ENCODE measurements around the gene EVA1C. TPM values are rescaled to one million over a fixed set of nuclear protein-coding genes. Genes with fewer than 3 reads are reported as not detected.
"Not testable (repeated sequence)": the region's sequence is repeated elsewhere in the genome, so short reads cannot be mapped to it uniquely, and the experiment has no call there.

EVA1C gene
- total and polyA plus RNA-seq, 2 experiments from 2014 or later, result 2.2 to 3.4 TPM

DNA sequence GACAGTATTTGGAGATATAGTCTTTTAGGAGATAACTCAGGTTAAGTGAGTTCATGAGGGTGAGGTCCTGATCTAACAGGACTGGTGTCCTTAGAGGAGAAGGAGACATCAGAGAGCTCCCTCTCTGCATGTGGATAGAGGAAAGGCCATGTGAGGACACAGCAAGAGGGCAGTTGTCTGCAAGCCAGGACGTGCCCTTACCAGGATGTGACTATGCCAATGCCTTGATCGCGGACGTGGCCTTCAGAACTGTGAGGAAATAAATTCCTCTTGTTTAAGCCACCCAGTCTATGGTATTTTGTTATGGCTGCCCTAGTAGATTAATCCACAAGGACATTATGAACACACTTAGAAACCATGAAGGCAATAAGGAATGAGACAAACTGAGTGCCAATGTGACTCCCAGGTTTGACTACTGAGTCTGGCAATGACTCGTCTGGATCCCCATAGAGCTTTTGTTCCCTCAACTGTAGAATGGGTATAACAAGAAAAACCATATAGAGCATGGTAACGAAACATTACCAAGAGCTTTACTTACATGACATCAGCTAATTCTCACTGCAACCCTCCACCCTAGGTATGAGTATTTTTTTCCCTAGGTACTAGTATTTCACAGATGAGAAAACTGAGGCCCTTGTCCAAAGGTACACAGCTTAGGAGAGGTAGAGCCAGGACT is 26.2 kb upstream of the EVA1C start:
- TF ChIP-seq, protein P1, sequence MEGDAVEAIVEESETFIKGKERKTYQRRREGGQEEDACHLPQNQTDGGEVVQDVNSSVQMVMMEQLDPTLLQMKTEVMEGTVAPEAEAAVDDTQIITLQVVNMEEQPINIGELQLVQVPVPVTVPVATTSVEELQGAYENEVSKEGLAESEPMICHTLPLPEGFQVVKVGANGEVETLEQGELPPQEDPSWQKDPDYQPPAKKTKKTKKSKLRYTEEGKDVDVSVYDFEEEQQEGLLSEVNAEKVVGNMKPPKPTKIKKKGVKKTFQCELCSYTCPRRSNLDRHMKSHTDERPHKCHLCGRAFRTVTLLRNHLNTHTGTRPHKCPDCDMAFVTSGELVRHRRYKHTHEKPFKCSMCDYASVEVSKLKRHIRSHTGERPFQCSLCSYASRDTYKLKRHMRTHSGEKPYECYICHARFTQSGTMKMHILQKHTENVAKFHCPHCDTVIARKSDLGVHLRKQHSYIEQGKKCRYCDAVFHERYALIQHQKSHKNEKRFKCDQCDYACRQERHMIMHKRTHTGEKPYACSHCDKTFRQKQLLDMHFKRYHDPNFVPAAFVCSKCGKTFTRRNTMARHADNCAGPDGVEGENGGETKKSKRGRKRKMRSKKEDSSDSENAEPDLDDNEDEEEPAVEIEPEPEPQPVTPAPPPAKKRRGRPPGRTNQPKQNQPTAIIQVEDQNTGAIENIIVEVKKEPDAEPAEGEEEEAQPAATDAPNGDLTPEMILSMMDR (IDR thresholded peaks at IDR 0.05; ENCODE audit: poor library complexity), result no peak
- no peak for TF ChIP-seq EZH2phosphoT487 (IDR thresholded peaks at IDR 0.05; ENCODE audit: low read depth, severe bottlenecking, unreplicated experiment)
- no peak for TF ChIP-seq EZH2 (IDR thresholded peaks at IDR 0.05; ENCODE audit: borderline replicate concordance)
- H3K9me3 ChIP-seq (ENCODE audit: low read depth), result no peaks in the 10 kb centered on the region
- H3K9me2 ChIP-seq (replicated peaks; ENCODE audit: insufficient read depth), result no peaks in the 10 kb centered on the region
- H3K27ac ChIP-seq, result no peak overlapping the region
- no peaks in the 10 kb centered on the region for H3K36me3 ChIP-seq (replicated peaks; ENCODE audit: insufficient read depth, low read depth)
- no peak overlapping the region for H2AFZ ChIP-seq
- no peak for DNase-seq (ENCODE audit: low spot score)
- WGBS (ENCODE audit: low lambda C conversion rate, missing lambda C conversion rate), result 93% methylated on average over 6 of the region's 6 CpGs
- peaks cover 6% of the 10 kb centered on the region for H4K20me1 ChIP-seq (ENCODE audit: insufficient read depth, poor library complexity, severe bottlenecking)
- no peaks in the 10 kb centered on the region for H3K4me1 ChIP-seq (ENCODE audit: insufficient read depth)
- no peaks in the 10 kb centered on the region for H3K27me3 ChIP-seq
- H3K4me3 ChIP-seq, result no peak overlapping the region
- peaks cover 43% of the 10 kb centered on the region for H3K79me2 ChIP-seq
- no peak overlapping the region for H3K4me2 ChIP-seq

DNA sequence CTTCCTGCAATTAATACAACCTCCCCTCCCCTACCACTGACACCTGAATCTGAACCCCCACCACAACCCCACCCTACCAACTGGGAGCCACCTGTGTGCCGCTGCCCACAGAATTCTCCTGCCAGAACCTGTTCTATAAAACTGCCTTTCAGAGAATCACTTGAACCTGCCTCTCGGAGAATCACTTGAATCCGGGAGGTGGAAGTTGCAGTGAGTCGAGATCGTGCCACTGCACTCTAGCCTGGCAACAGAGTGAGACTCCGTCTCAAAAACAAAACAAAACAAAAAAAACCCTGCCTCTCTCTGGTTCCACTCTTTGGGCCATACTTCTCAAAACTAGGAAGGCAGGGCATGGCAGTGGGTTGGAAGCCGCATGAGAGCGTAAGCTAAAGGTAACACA is 25.4 kb upstream of the EVA1C start:
- H3K4me2 ChIP-seq, result no peak overlapping the region
- no peaks in the 10 kb centered on the region for H3K27me3 ChIP-seq
- H3K27ac ChIP-seq, result no peak overlapping the region
- no peaks in the 10 kb centered on the region for H3K36me3 ChIP-seq (replicated peaks; ENCODE audit: insufficient read depth, low read depth)
- H3K9me2 ChIP-seq (replicated peaks; ENCODE audit: insufficient read depth), result no peaks in the 10 kb centered on the region
- H2AFZ ChIP-seq, result no peak overlapping the region
- no peak for TF ChIP-seq EZH2phosphoT487 (IDR thresholded peaks at IDR 0.05; ENCODE audit: low read depth, severe bottlenecking, unreplicated experiment)
- H3K79me2 ChIP-seq, result peaks cover 51% of the 10 kb centered on the region
- no peak overlapping the region for H3K4me3 ChIP-seq
- 94% methylated on average over 8 of the region's 8 CpGs for WGBS (ENCODE audit: low lambda C conversion rate, missing lambda C conversion rate)
- H3K4me1 ChIP-seq (ENCODE audit: insufficient read depth), result peaks cover 7% of the 10 kb centered on the region
- peaks cover 6% of the 10 kb centered on the region for H4K20me1 ChIP-seq (ENCODE audit: insufficient read depth, poor library complexity, severe bottlenecking)
- DNase-seq (ENCODE audit: low spot score), result no peak
- no peaks in the 10 kb centered on the region for H3K9me3 ChIP-seq (ENCODE audit: low read depth)

DNA sequence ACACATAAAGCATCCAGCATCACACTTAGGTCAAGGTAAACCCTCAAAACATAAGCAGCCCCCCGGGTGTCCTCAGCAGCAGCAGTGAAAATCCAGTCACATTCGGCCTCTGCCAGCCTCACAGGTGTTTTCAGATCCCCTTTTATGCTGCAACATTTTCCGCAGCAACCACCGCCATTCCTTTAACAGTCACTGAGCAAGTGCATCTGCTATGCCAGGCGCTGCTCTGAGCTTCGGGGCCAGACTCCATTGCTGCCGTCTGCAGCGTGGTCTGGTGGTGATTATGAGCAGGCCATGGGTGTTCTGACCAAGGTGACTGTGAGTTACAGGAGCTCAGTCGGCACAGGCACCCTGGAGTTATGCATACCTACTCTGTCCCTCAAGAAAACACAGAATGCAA is 24.2 kb upstream of the EVA1C start:
- 78% methylated on average over 9 of the region's 9 CpGs for WGBS (ENCODE audit: low lambda C conversion rate, missing lambda C conversion rate)
- TF ChIP-seq EZH2phosphoT487 (IDR thresholded peaks at IDR 0.05; ENCODE audit: low read depth, severe bottlenecking, unreplicated experiment) (no peak), EZH2 (IDR thresholded peaks at IDR 0.05; ENCODE audit: borderline replicate concordance) (no peak)
- TF ChIP-seq, protein P1 (IDR thresholded peaks at IDR 0.05; ENCODE audit: poor library complexity), result no peak
- Histone ChIP-seq H3K4me3 (no peak overlapping the region), H3K4me2 (no peak overlapping the region), H3K36me3 (replicated peaks; ENCODE audit: insufficient read depth, low read depth) (no peaks in the 10 kb centered on the region), H3K27me3 (no peaks in the 10 kb centered on the region), H3K79me2 (peaks cover 55% of the 10 kb centered on the region), H3K4me1 (ENCODE audit: insufficient read depth) (peaks cover 7% of the 10 kb centered on the region), H2AFZ (no peak overlapping the region), H3K9me2 (replicated peaks; ENCODE audit: insufficient read depth) (no peaks in the 10 kb centered on the region), H3K9me3 (ENCODE audit: low read depth) (peaks cover 2% of the 10 kb centered on the region), H4K20me1 (ENCODE audit: insufficient read depth, poor library complexity, severe bottlenecking) (peaks cover 6% of the 10 kb centered on the region), H3K27ac (no peak overlapping the region)
- no peak for DNase-seq (ENCODE audit: low spot score)

DNA sequence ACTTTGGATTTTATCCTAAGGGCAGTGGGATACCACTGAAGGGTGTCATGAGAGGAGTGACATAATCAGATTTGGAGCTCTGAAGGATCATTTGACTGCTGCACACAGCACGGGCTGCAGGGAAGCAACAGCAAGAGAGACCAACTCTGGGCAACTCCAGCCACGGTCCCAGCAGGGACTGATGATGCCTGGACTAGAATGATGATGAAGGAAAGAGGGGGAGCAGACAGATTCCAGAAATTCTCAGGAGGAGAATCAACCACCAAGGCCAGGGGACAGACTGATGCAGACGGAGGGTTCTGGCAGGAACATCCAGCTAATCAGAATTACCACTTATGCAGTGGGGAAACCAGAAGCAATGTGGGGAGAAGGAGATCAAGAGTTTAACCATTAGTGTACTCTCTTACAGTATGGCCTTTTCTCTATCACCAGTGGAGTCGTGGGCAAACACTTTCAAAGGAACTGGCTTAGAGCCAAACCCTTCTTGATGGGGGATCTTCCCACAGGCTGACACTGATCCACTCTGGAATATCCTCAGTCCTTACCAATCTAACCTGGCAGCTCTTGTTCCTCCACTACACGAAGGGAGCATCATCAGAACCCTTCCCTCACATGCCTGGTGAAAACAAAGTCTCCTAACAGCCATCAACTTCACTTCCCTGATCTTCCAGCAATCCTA is 23.0 kb upstream of the EVA1C start:
- Histone ChIP-seq H3K36me3 (replicated peaks; ENCODE audit: insufficient read depth, low read depth) (no peaks in the 10 kb centered on the region), H3K9me3 (ENCODE audit: low read depth) (peaks cover 4% of the 10 kb centered on the region), H4K20me1 (ENCODE audit: insufficient read depth, poor library complexity, severe bottlenecking) (peaks cover 6% of the 10 kb centered on the region), H2AFZ (no peak overlapping the region), H3K4me1 (ENCODE audit: insufficient read depth) (peaks cover 7% of the 10 kb centered on the region), H3K4me2 (no peak overlapping the region), H3K27me3 (no peaks in the 10 kb centered on the region), H3K79me2 (peaks cover 55% of the 10 kb centered on the region), H3K27ac (no peak overlapping the region), H3K4me3 (no peak overlapping the region), H3K9me2 (replicated peaks; ENCODE audit: insufficient read depth) (no peaks in the 10 kb centered on the region)
- DNase-seq (ENCODE audit: low spot score), result no peak
- TF ChIP-seq, protein P1 (IDR thresholded peaks at IDR 0.05; ENCODE audit: poor library complexity), result no peak
- TF ChIP-seq EZH2 (IDR thresholded peaks at IDR 0.05; ENCODE audit: borderline replicate concordance) (no peak), EZH2phosphoT487 (IDR thresholded peaks at IDR 0.05; ENCODE audit: low read depth, severe bottlenecking, unreplicated experiment) (no peak)
- 84% methylated on average over 5 of the region's 5 CpGs for WGBS (ENCODE audit: low lambda C conversion rate, missing lambda C conversion rate)

DNA sequence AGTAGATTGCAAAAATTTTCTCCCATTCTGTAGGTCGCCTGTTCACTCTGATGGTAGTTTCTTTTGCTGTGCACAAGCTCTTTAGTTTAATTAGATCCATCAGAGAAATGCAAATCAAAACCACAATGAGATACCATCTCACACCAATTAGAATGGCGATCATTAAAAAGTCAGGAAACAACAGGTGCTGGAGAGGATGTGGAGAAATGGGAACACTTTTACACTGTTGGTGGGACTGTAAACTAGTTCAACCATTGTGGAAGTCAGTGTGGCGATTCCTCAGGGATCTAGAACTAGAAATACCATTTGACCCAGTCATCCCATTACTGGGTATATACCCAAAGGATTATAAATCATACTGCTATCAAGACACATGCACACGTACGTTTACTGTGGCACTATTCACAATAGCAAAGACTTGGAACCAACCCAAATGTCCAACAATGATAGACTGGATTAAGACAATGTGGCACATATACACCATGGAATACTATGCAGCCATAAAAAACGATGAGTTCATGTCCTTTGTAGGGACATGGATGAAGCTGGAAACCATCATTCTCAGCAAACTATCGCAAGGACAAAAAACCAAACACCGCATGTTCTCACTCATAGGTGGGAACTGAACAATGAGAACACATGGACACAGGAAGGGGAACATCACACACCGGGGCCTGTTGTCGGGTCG is 21.8 kb upstream of the EVA1C start:
- H3K4me3 ChIP-seq; H3K36me3 ChIP-seq (replicated peaks; ENCODE audit: insufficient read depth, low read depth); H3K9me3 ChIP-seq (ENCODE audit: low read depth); DNase-seq (ENCODE audit: low spot score); H2AFZ ChIP-seq; H3K27ac ChIP-seq; H3K4me1 ChIP-seq (ENCODE audit: insufficient read depth); H3K27me3 ChIP-seq; H3K4me2 ChIP-seq; H3K9me2 ChIP-seq (replicated peaks; ENCODE audit: insufficient read depth); H4K20me1 ChIP-seq (ENCODE audit: insufficient read depth, poor library complexity, severe bottlenecking): not testable (repeated sequence)
- peaks cover 55% of the 10 kb centered on the region for H3K79me2 ChIP-seq
- 98% methylated on average over 9 of the region's 11 CpGs for WGBS (ENCODE audit: low lambda C conversion rate, missing lambda C conversion rate)
